ENCODE measurements around the gene SYT9.

- TF ChIP-seq CTCF (IDR thresholded peaks at IDR 0.05; ENCODE audit: low read depth, low read length) (no peak), EZH2phosphoT487 (IDR thresholded peaks at IDR 0.05; ENCODE audit: low read depth) (no peak)
Measured at GRCh38 chr11:7457211-7457610, 205.5 kb downstream of the SYT9 start.
